Neuronal stem cell (in vitro differentiated cells): ENCODE measurements around the gene KDM3A.

ENCODE experiments used
- DNase-seq: peaks from one replicate; pipeline ENCODE4 v3.0.0-alpha.2; 2013; ENCODE audit warnings: low spot score
- H2AFZ ChIP-seq: one replicate; pipeline ENCODE4 v1.6.1; 2013; ENCODE audit warnings: mild to moderate bottlenecking, low read length, inconsistent platforms
- H2AK5ac ChIP-seq: 2 replicates; pipeline ENCODE4 v1.6.1; 2013; ENCODE audit warnings: low read depth, mild to moderate bottlenecking, inconsistent platforms, low read length, moderate library complexity, mixed read lengths
- H2BK120ac ChIP-seq: 2 replicates; pipeline ENCODE4 v1.6.1; 2013; ENCODE audit warnings: low read depth, mild to moderate bottlenecking, inconsistent platforms, low read length, moderate library complexity, mixed read lengths
- H2BK12ac ChIP-seq: one replicate; pipeline ENCODE4 v1.6.1; 2013; ENCODE audit warnings: low read length, inconsistent platforms
- H2BK15ac ChIP-seq: 2 replicates; pipeline ENCODE4 v1.6.1; 2013; ENCODE audit warnings: mild to moderate bottlenecking, low read length, inconsistent platforms, mixed read lengths
- H2BK5ac ChIP-seq: one replicate; pipeline ENCODE4 v1.6.1; 2013; ENCODE audit warnings: inconsistent platforms, mild to moderate bottlenecking, low read length, moderate library complexity
- H3K14ac ChIP-seq: one replicate; pipeline ENCODE4 v1.6.1; 2013; ENCODE audit warnings: low read length, inconsistent platforms
- H3K18ac ChIP-seq: 2 replicates; pipeline ENCODE4 v1.6.1; 2013; ENCODE audit warnings: low read length, inconsistent platforms
- H3K23ac ChIP-seq: 2 replicates; pipeline ENCODE4 v1.6.1; 2013; ENCODE audit warnings: low read depth, mild to moderate bottlenecking, mixed read lengths, low read length, inconsistent platforms; ENCODE audit not compliant: poor library complexity
- H3K27ac ChIP-seq: replicated peaks from 3 replicates; pipeline ENCODE4 v1.5.1; 2013; ENCODE audit warnings: low read length, inconsistent platforms
- H3K27me3 ChIP-seq, 3 experiments: 2 replicates each; pipeline ENCODE4 v1.6.1; 2013; ENCODE audit warnings: low read length in 3 of 3, mild to moderate bottlenecking in 2 of 3, inconsistent platforms in 1 of 3, low read depth in 1 of 3, mixed read lengths in 1 of 3, moderate library complexity in 1 of 3; ENCODE audit not compliant: control insufficient read depth in 3 of 3, insufficient read depth in 3 of 3
- H3K36me3 ChIP-seq, 2 donors: replicated peaks in 1 of 2; 2 replicates each; pipeline ENCODE4 v1.6.1; 2013; ENCODE audit warnings: low read length in 2 of 2; ENCODE audit not compliant: control insufficient read depth in 2 of 2, insufficient read depth in 2 of 2
- H3K4ac ChIP-seq: 2 replicates; pipeline ENCODE4 v1.6.1; 2013; ENCODE audit warnings: inconsistent platforms, mild to moderate bottlenecking, low read length, moderate library complexity
- H3K4me1 ChIP-seq, 2 donors: 1 replicate in 1 of 2; 2 replicates in 1 of 2; pipeline ENCODE4 v1.6.1; 2013; ENCODE audit warnings: low read length in 2 of 2, low read depth in 1 of 2; ENCODE audit not compliant: control insufficient read depth in 2 of 2, insufficient read depth in 1 of 2
- H3K4me2 ChIP-seq: one replicate; pipeline ENCODE4 v1.6.1; 2013; ENCODE audit warnings: mild to moderate bottlenecking, low read length, inconsistent platforms; ENCODE audit not compliant: insufficient read depth, poor library complexity, severe bottlenecking
- H3K4me3 ChIP-seq, 2 donors: 2 replicates each; pipeline ENCODE4 v1.5.1; 2013; ENCODE audit warnings: low read length in 2 of 2, mild to moderate bottlenecking in 2 of 2, inconsistent platforms in 1 of 2, moderate library complexity in 1 of 2
- H3K79me1 ChIP-seq: one replicate; pipeline ENCODE4 v1.6.1; 2013; ENCODE audit warnings: low read depth, mild to moderate bottlenecking, inconsistent platforms, low read length, moderate library complexity
- H3K9ac ChIP-seq: one replicate; pipeline ENCODE4 v1.6.1; 2013; ENCODE audit warnings: mild to moderate bottlenecking, low read depth, low read length, inconsistent platforms; ENCODE audit not compliant: poor library complexity
- H3K9me3 ChIP-seq, 2 donors: replicated peaks in 1 of 2; 2 replicates each; pipeline versions ENCODE3 to v1.6.1; 2013; ENCODE audit warnings: low read length in 2 of 2, mild to moderate bottlenecking in 2 of 2, inconsistent platforms in 1 of 2, low read depth in 1 of 2, mixed read lengths in 1 of 2, moderate library complexity in 1 of 2; ENCODE audit not compliant: control insufficient read depth in 2 of 2, insufficient read depth in 1 of 2
- H4K8ac ChIP-seq: one replicate; pipeline ENCODE4 v1.6.1; 2013; ENCODE audit warnings: low read depth, mild to moderate bottlenecking, inconsistent platforms, low read length, moderate library complexity
- H4K91ac ChIP-seq: one replicate; pipeline ENCODE4 v1.6.1; 2013; ENCODE audit warnings: low read length, low read depth, mild to moderate bottlenecking, inconsistent platforms; ENCODE audit not compliant: poor library complexity
- WGBS, 2 donors: extraction: QIAGEN DNeasy Blood & Tissue Kit; methylation state at CpG; one replicate each; pipeline ENCODE4 v1.1.7; 2013; ENCODE audit warnings: missing lambda C conversion rate in 2 of 2, mixed read lengths in 1 of 2; ENCODE audit not compliant: insufficient read length in 2 of 2, insufficient replicate concordance in 1 of 2; ENCODE audit errors: extremely low coverage in 2 of 2; 5-methylcytosine and 5-hydroxymethylcytosine counted together

Gene KDM3A

GRCh38 chr2:86468162-86469033 lies 27.2 kb downstream of the KDM3A start:
- H2BK15ac ChIP-seq, result no peak overlapping the region
- H3K18ac ChIP-seq, result no peak overlapping the region
- no peak overlapping the region for H4K8ac ChIP-seq
- H3K27ac ChIP-seq, result no peak overlapping the region
- no peaks in the 10 kb centered on the region for H3K4me1 ChIP-seq
- H3K36me3 ChIP-seq, result peaks cover 19 to 100% of the 10 kb centered on the region in 2 donors
- H2BK12ac ChIP-seq, result no peak overlapping the region
- H2AK5ac ChIP-seq, result no peak overlapping the region
- H4K91ac ChIP-seq, result no peak overlapping the region
- no peak overlapping the region for H3K4me2 ChIP-seq
- H3K9ac ChIP-seq, result no peak overlapping the region
- DNase-seq, result no peak
- H2BK120ac ChIP-seq, result no peak overlapping the region
- H3K4me3 ChIP-seq, result no peak overlapping the region
- no peaks in the 10 kb centered on the region for H3K9me3 ChIP-seq
- H2BK5ac ChIP-seq, result no peak overlapping the region
- no peak overlapping the region for H2AFZ ChIP-seq
- H3K27me3 ChIP-seq, result no peaks in the 10 kb centered on the region
- WGBS, 2 donors, result no CpG with 5 or more reads among the region's 7 CpGs
- H3K14ac ChIP-seq, result no peak overlapping the region
- peaks cover 2% of the 10 kb centered on the region for H3K79me1 ChIP-seq
- no peak overlapping the region for H3K23ac ChIP-seq
- H3K4ac ChIP-seq, result no peak overlapping the region

GRCh38 chr2:86470890-86471289 lies 29.7 kb downstream of the KDM3A start:
- no peak overlapping the region for H3K14ac ChIP-seq
- no peaks in the 10 kb centered on the region for H3K4me1 ChIP-seq
- no peak overlapping the region for H3K27ac ChIP-seq
- no peak overlapping the region for H3K4me3 ChIP-seq
- H3K4ac ChIP-seq, result no peak overlapping the region
- DNase-seq, result no peak
- no peak overlapping the region for H2AK5ac ChIP-seq
- no peak overlapping the region for H4K91ac ChIP-seq
- no peak overlapping the region for H4K8ac ChIP-seq
- H3K9ac ChIP-seq, result no peak overlapping the region
- no peak overlapping the region for H3K23ac ChIP-seq
- H2BK5ac ChIP-seq, result no peak overlapping the region
- H2BK120ac ChIP-seq, result no peak overlapping the region
- no peaks in the 10 kb centered on the region for H3K9me3 ChIP-seq
- H3K18ac ChIP-seq, result no peak overlapping the region
- peaks cover 2% of the 10 kb centered on the region for H3K79me1 ChIP-seq
- no peak overlapping the region for H3K4me2 ChIP-seq
- H2BK12ac ChIP-seq, result no peak overlapping the region
- H3K27me3 ChIP-seq, result no peaks in the 10 kb centered on the region
- H3K36me3 ChIP-seq, result peaks cover 16 to 99% of the 10 kb centered on the region in 2 donors
- H2AFZ ChIP-seq, result no peak overlapping the region
- no CpG with 5 or more reads among the region's 1 CpG for WGBS, 2 donors
- H2BK15ac ChIP-seq, result no peak overlapping the region

GRCh38 chr2:86471637-86472036 lies 30.5 kb downstream of the KDM3A start:
- H2AK5ac ChIP-seq, result no peak overlapping the region
- no peaks in the 10 kb centered on the region for H3K9me3 ChIP-seq
- no peak overlapping the region for H3K18ac ChIP-seq
- no peak overlapping the region for H2AFZ ChIP-seq
- no peak overlapping the region for H2BK15ac ChIP-seq
- H3K4me2 ChIP-seq, result no peak overlapping the region
- no peak overlapping the region for H2BK12ac ChIP-seq
- no peak overlapping the region for H3K9ac ChIP-seq
- H4K8ac ChIP-seq, result no peak overlapping the region
- no peak overlapping the region for H3K4me3 ChIP-seq
- H4K91ac ChIP-seq, result no peak overlapping the region
- peaks cover 13 to 99% of the 10 kb centered on the region in 2 donors for H3K36me3 ChIP-seq
- no peak for DNase-seq
- no peak overlapping the region for H2BK120ac ChIP-seq
- no peak overlapping the region for H2BK5ac ChIP-seq
- WGBS, 2 donors, result no CpG with 5 or more reads among the region's 6 CpGs
- no peak overlapping the region for H3K4ac ChIP-seq
- peaks cover 2% of the 10 kb centered on the region for H3K79me1 ChIP-seq
- no peak overlapping the region for H3K14ac ChIP-seq
- H3K23ac ChIP-seq, result no peak overlapping the region
- H3K4me1 ChIP-seq, result no peaks in the 10 kb centered on the region
- H3K27me3 ChIP-seq, result no peaks in the 10 kb centered on the region
- no peak overlapping the region for H3K27ac ChIP-seq

DNA sequence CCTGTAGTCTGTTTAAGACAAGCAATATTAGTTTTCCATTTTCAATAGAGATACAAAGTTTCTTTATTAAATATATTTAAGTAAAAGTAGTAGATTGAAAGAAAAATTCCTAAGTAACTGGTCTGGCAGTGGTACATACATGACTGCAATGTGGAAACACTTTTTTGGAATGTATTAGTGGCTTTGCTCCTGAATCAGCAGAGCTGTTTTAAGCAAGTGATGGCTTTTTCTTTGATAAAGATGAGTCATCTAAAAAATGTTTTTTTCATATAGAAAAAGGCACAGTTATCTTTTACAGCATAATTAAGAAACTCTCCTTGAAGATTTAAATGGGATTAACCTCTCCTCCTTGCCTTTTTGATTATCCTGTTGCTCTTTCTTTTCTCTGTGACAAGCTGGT lies 34.9 kb downstream of the KDM3A start:
- Histone ChIP-seq H2BK5ac (no peak overlapping the region), H3K4me2 (no peak overlapping the region), H3K4ac (no peak overlapping the region), H3K23ac (no peak overlapping the region), H2BK120ac (no peak overlapping the region), H4K8ac (no peak overlapping the region), H2AK5ac (no peak overlapping the region), H2BK15ac (no peak overlapping the region), H4K91ac (no peak overlapping the region), H3K14ac (no peak overlapping the region), H2BK12ac (no peak overlapping the region), H3K9me3 (no peaks in the 10 kb centered on the region), H3K27ac (no peak overlapping the region), H3K4me3 (no peak overlapping the region), H3K36me3 (peaks cover 18 to 99% of the 10 kb centered on the region in 2 donors), H2AFZ (no peak overlapping the region), H3K79me1 (no peaks in the 10 kb centered on the region), H3K18ac (no peak overlapping the region), H3K4me1 (no peaks in the 10 kb centered on the region), H3K9ac (no peak overlapping the region), H3K27me3 (no peaks in the 10 kb centered on the region)
- no peak for DNase-seq
